Putamen (tissue), 1 donor: ENCODE data around the gene C4orf50.
"Not testable (repeated sequence)": the region's sequence is repeated elsewhere in the genome, so short reads cannot be mapped to it uniquely, and the experiment has no call there.

Experiments
- DNase-seq: peaks from one replicate; pipeline ENCODE4 v3.0.0-alpha.2; 2016; ENCODE audit warnings: low spot score

Gene C4orf50

DNA sequence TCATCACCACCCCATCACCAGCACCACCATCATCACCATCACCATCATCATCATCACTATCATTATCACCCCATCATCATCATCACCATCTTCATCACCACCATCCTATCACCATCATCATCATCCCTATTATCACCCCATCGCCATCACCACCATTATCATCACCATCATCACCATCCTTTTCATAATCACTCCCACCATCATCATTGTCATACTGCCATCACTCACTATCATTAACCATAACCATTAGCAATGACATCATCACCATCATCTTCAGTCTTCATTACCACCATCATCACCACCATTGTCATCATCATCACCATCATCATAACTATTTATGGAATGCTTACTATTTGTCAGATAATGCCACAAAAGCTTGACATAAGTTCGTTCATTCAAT, 161.0 kb downstream of the C4orf50 start:
- DNase-seq: no peak

- not testable (repeated sequence) for DNase-seq
Measured at GRCh38 chr4:5856362-5856761, 161.9 kb downstream of the C4orf50 start.

- no peak for DNase-seq
Measured at GRCh38 chr4:5854929-5855328, 163.3 kb downstream of the C4orf50 start.

DNA sequence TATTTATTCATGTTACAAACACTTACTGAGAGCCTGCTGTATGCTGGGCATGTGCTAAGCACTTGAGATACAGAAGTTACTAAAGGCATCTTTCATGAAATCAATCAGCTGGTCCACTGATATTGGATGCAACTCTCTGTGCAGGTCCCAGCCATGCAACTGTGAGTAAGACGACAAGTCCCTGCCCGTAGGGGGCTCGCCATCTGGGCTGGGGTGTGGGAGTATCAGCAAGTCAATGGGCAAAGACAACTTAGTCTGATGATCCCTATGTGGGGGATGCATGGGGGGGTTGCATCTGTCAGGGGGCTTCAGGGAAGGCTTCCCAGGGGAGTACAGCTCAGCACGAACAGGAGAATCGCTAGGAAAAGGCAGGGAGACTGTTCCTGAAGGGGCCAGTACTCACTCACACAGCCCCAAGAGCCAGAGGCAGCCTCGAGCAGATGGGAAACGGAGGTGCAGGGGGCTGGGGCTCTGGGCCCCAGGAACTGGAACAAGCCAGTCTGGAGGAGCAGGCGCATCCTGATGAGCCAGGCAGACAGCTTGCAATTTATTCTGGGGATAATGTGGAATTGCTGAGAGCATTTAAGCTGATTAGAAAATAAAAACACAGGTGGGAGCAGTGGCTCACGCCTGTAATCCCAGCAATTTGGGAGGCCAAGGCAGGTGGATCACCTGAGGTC, 165.6 kb downstream of the C4orf50 start:
- DNase-seq: no peak

- DNase-seq: no peak
Measured at GRCh38 chr4:5851637-5852301, 166.5 kb downstream of the C4orf50 start.
